ENCODE data around the gene UBASH3A. TPM values are rescaled to one million over a fixed set of nuclear protein-coding genes. Genes with fewer than 3 reads are reported as not detected.

Gene UBASH3A
- total RNA-seq, 2 donors from 2014 or later = 0.93 to 1.5 TPM

DNA sequence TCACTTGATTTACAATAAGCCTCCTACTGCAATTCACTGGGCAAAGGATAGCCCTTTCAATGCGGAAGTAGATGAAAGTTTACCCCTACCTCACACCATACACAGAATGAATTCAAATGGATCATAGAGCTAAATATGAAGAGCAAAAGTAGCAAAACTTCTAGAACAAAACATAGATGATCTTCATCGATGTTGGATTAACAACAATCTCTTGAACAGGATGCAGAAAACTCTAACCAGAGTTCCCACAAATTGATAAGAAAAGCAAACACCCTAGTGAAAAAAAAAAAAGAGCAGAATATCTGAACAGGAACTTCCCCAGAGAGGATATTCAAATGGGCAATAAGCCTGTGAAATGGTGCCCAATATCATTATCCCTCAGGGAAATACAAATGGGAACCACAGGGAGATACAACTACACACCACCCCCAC, 1.9 kb upstream of the UBASH3A start:
- Histone ChIP-seq H3K9ac (ENCODE audit: low read depth in 2 of 2, low read length in 2 of 2) (no peak overlapping the region), H3K9me3 (no peaks in the 10 kb centered on the region), H3K4me3 (no peak overlapping the region), H3K27me3 (no peaks in the 10 kb centered on the region), H3K36me3 (no peaks in the 10 kb centered on the region), H3K4me1 (no peaks in the 10 kb centered on the region), H3K27ac (no peak overlapping the region)
- intact Hi-C loops (cut with DNase I) = no loop called here
- TF ChIP-seq, protein P1, sequence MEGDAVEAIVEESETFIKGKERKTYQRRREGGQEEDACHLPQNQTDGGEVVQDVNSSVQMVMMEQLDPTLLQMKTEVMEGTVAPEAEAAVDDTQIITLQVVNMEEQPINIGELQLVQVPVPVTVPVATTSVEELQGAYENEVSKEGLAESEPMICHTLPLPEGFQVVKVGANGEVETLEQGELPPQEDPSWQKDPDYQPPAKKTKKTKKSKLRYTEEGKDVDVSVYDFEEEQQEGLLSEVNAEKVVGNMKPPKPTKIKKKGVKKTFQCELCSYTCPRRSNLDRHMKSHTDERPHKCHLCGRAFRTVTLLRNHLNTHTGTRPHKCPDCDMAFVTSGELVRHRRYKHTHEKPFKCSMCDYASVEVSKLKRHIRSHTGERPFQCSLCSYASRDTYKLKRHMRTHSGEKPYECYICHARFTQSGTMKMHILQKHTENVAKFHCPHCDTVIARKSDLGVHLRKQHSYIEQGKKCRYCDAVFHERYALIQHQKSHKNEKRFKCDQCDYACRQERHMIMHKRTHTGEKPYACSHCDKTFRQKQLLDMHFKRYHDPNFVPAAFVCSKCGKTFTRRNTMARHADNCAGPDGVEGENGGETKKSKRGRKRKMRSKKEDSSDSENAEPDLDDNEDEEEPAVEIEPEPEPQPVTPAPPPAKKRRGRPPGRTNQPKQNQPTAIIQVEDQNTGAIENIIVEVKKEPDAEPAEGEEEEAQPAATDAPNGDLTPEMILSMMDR (IDR thresholded peaks at IDR 0.05) = no peak
- DNase-seq = no peak

DNA sequence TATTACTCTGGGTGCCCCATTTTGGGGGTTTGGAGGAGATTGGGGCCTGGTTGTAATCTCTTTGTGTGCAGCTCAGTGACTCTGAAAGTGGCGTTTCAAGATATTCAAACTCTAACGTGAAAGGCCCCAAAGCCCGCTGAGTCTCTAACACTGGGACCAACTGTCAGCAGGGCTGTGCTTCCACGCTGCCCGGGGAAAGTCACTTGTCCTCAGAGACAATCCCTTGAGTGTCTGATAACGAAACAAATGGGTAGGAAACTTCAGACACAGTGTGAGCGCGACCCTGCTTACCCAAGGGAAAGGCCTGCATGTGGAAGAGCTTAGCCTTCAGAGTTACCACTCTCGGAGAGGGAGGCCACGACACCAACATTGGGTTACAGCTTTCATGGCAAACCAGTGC, 837 bp downstream of the UBASH3A start:
- no peak overlapping the region for H3K27ac ChIP-seq
- intact Hi-C loops (cut with DNase I) = no loop called here
- H3K4me3 ChIP-seq = peak overlapping the region; percentile 3

DNA sequence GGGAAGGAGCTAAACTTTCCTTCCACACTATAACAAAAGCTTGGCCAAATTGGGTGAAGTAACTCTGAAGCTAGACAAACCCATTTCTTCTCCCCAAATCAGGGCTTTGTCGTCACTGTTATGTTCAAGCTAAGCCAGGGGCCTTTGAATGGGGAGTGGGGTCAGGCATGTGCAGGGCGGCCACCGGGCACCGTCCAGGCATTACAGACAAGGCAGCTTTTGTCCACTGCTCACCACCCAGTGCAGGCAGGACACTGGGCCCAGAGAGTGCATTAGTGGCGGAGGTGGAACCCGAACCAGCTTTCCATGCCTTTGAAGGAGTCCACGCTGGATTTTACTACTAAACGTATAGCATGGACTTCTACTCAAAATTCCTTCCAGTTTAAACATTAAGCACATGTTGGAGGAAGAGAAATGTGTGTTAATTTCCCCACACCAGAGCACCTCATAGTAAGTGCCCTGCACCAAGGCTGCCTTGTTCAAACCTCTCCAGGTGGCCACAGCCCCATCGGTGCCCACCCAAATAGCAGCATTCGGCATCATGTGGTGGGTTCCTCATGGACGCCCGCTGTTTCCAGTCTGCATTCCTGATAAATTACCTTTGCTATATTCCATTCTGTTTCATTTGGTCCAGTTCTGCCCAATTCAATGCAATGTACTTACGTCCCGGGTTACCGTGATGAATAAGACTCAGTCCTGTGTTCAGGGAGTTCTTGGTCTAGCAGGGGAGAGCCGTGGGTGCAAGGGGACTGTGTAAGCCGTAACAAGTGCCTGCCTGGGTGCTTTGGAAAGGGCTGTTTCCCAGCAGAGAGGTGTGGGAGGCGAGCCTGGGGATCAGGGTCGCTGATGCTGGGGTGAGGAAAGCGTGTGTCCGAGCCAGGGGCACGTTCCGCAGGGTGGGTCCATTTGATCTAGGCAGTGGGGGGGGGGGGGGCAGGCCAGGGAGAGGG, 1.6 kb downstream of the UBASH3A start:
- Histone ChIP-seq H3K9ac (ENCODE audit: low read depth in 2 of 2, low read length in 2 of 2) (no peak overlapping the region), H3K27me3 (no peaks in the 10 kb centered on the region), H3K9me3 (no peaks in the 10 kb centered on the region), H3K36me3 (no peaks in the 10 kb centered on the region), H3K27ac (no peak overlapping the region), H3K4me1 (no peaks in the 10 kb centered on the region), H3K4me3 (peak overlapping the region; percentile 16)
- intact Hi-C loops (cut with DNase I) = no loop called here
- TF ChIP-seq, protein P1 (IDR thresholded peaks at IDR 0.05) = no peak
- no peak for DNase-seq

More for the DNA sequence above, 837 bp downstream of the UBASH3A start:
- no peak for DNase-seq
- Histone ChIP-seq H3K36me3 (no peaks in the 10 kb centered on the region), H3K27me3 (no peaks in the 10 kb centered on the region), H3K4me1 (no peaks in the 10 kb centered on the region), H3K9me3 (no peaks in the 10 kb centered on the region), H3K9ac (ENCODE audit: low read depth in 2 of 2, low read length in 2 of 2) (no peak overlapping the region)
- TF ChIP-seq, protein P1 (IDR thresholded peaks at IDR 0.05) = no peak

DNA sequence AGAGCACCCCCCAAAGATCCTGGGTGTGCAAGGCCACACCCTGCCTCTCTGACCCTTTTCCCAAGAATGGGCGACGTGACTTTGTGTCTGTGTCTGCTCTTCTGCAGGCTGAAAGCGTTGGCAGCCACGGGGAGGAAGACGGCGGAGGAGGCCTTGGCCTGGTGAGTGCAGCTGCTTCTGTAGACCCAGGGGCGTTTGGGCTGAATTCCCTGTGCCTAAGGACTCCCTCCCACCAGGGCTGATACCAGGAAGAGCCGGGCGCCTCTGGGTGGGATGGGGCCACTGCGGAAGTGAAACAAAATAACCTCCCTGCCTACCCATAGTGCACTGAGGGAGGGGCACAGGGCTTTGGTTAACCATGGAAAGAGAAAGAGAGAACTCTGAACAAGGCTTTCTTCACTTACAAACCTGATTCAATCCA, 2.5 kb downstream of the UBASH3A start:
- no peaks in the 10 kb centered on the region for H3K36me3 ChIP-seq
- intact Hi-C loops (cut with DNase I) = no loop called here
- DNase-seq = no peak
- no peak overlapping the region for H3K27ac ChIP-seq
- peak overlapping the region; percentile 16 for H3K4me3 ChIP-seq
- no peaks in the 10 kb centered on the region for H3K4me1 ChIP-seq
- no peaks in the 10 kb centered on the region for H3K9me3 ChIP-seq
- H3K9ac ChIP-seq (ENCODE audit: low read depth in 2 of 2, low read length in 2 of 2) = peak overlapping the region in 1 of 2 donors; percentile 18
- TF ChIP-seq, protein P1 (IDR thresholded peaks at IDR 0.05) = no peak
- no peaks in the 10 kb centered on the region for H3K27me3 ChIP-seq

DNA sequence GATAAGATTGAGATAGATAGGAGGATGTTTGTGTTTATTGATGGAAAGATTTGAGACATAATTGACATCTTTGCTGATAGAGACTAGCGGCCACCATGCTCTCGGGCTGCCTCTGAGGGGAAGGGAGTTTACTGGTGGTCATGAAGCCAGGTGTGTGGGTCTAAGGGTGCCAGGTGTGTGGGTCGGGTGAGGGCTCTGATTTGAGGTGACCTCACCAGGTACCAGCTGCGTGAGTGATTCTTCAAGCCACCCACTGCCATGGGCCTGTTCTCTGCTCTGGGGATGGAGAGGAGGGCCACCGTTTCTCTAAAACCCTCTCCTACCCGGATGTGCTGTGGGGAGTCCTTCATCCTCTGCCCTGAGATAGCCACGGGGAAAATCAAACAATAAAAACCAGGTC, 3.2 kb downstream of the UBASH3A start:
- TF ChIP-seq, protein P1 (IDR thresholded peaks at IDR 0.05) = no peak
- intact Hi-C loops (cut with DNase I) = no loop called here
- Histone ChIP-seq H3K9me3 (no peaks in the 10 kb centered on the region), H3K27me3 (no peaks in the 10 kb centered on the region), H3K4me1 (no peaks in the 10 kb centered on the region), H3K4me3 (no peak overlapping the region), H3K9ac (ENCODE audit: low read depth in 2 of 2, low read length in 2 of 2) (no peak overlapping the region), H3K27ac (no peak overlapping the region), H3K36me3 (no peaks in the 10 kb centered on the region)
- no peak for DNase-seq
